CD14-positive monocyte (primary cell): ENCODE measurements around the gene BDH1. TPM values are rescaled to one million over a fixed set of nuclear protein-coding genes. Genes with fewer than 3 reads are reported as not detected.
A peak's percentile ranks its signal among the peaks of the same experiment; 100 is the strongest.

Experiments used
- DNase-seq, 3 donors: peaks; one replicate each; pipeline ENCODE4 v3.0.0-alpha.2; 2011 to 2022
- H2AFZ ChIP-seq: 2 replicates; pipeline ENCODE4 v1.6.0; 2012; ENCODE audit warnings: mild to moderate bottlenecking, low read depth, low read length, inconsistent platforms; ENCODE audit not compliant: insufficient read depth, poor library complexity, severe bottlenecking
- H3K27ac ChIP-seq, 2 donors: 1 replicate in 1 of 2; 2 replicates in 1 of 2; pipeline ENCODE4 v1.5.1; 2012 to 2013; ENCODE audit warnings: low read length in 2 of 2, control low read depth in 1 of 2, inconsistent platforms in 1 of 2, low read depth in 1 of 2, mild to moderate bottlenecking in 1 of 2
- H3K27me3 ChIP-seq, 2 donors: one replicate each; pipeline versions ENCODE4 v1.6.0 to v1.6.1; 2011 to 2013; ENCODE audit warnings: low read length in 2 of 2; ENCODE audit not compliant: control insufficient read depth in 2 of 2, insufficient read depth in 2 of 2
- H3K36me3 ChIP-seq, 2 donors: replicated peaks in 1 of 2; 1 replicate in 1 of 2; 2 replicates in 1 of 2; pipeline versions ENCODE4 v1.5.1 to v1.6.1; 2012 to 2013; ENCODE audit warnings: low read length in 2 of 2, control low read depth in 1 of 2, inconsistent platforms in 1 of 2, mild to moderate bottlenecking in 1 of 2; ENCODE audit not compliant: insufficient read depth in 2 of 2, control insufficient read depth in 1 of 2
- H3K4me1 ChIP-seq, 2 donors: 1 replicate in 1 of 2; 2 replicates in 1 of 2; pipeline versions ENCODE4 v1.5.1 to v1.6.1; 2012 to 2013; ENCODE audit warnings: low read length in 2 of 2, control low read depth in 1 of 2, inconsistent platforms in 1 of 2, mild to moderate bottlenecking in 1 of 2, moderate library complexity in 1 of 2; ENCODE audit not compliant: insufficient read depth in 2 of 2, control insufficient read depth in 1 of 2
- H3K4me2 ChIP-seq: replicated peaks from 2 replicates; pipeline ENCODE3; 2012; ENCODE audit warnings: low read length, moderate library complexity, mild to moderate bottlenecking; ENCODE audit not compliant: poor library complexity, severe bottlenecking; ENCODE audit errors: extremely low read depth
- H3K4me3 ChIP-seq, 3 experiments: fragments of 200-600 bp in 1 of 3; sonication (generic) in 1 of 3; replicated peaks in 1 of 3; 1 replicate in 2 of 3; 2 replicates in 1 of 3; pipeline ENCODE4 v1.5.1; 2011 to 2013; ENCODE audit warnings: low read length in 3 of 3, mild to moderate bottlenecking in 3 of 3, control low read depth in 2 of 3, low read depth in 2 of 3, inconsistent platforms in 1 of 3, moderate library complexity in 1 of 3
- H3K79me2 ChIP-seq: 2 replicates; pipeline ENCODE4 v1.6.0; 2012; ENCODE audit warnings: mild to moderate bottlenecking, control low read depth, inconsistent platforms, low read length, moderate library complexity; ENCODE audit not compliant: insufficient read depth
- H3K9ac ChIP-seq: 2 replicates; pipeline ENCODE4 v1.6.0; 2017; ENCODE audit warnings: low read length, mild to moderate bottlenecking; ENCODE audit not compliant: insufficient read depth, poor library complexity, severe bottlenecking
- H3K9me3 ChIP-seq, 2 donors: replicated peaks in 1 of 2; 1 replicate in 1 of 2; 2 replicates in 1 of 2; pipeline versions ENCODE4 v1.5.1 to v1.6.1; 2012 to 2013; ENCODE audit warnings: low read length in 2 of 2, control low read depth in 1 of 2; ENCODE audit not compliant: control insufficient read depth in 1 of 2, insufficient read depth in 1 of 2
- H4K20me1 ChIP-seq: 2 replicates; pipeline ENCODE4 v1.6.0; 2012; ENCODE audit warnings: mild to moderate bottlenecking, low read length, control low read depth, moderate library complexity; ENCODE audit not compliant: insufficient read depth
- H3K27ac Mint-ChIP-seq, 7 donors: one replicate each; pipeline ENCODE4 v1.8.0; 2020; ENCODE audit warnings: mild to moderate bottlenecking in 7 of 7, mixed read lengths in 7 of 7, moderate library complexity in 6 of 7, inconsistent platforms in 2 of 7
- H3K27me3 Mint-ChIP-seq, 3 donors: one replicate each; pipeline ENCODE4 v1.8.0; 2021 to 2022; ENCODE audit warnings: low read depth in 3 of 3, mild to moderate bottlenecking in 3 of 3, mixed read lengths in 3 of 3, moderate library complexity in 3 of 3, inconsistent platforms in 1 of 3
- H3K36me3 Mint-ChIP-seq, 2 donors: one replicate each; pipeline ENCODE4 v1.8.0; 2020; ENCODE audit warnings: mixed read lengths in 2 of 2, inconsistent platforms in 1 of 2, mild to moderate bottlenecking in 1 of 2
- H3K4me1 Mint-ChIP-seq: one replicate; pipeline ENCODE4 v1.8.0; 2020; ENCODE audit warnings: mild to moderate bottlenecking, mixed read lengths
- H3K4me3 Mint-ChIP-seq, 2 donors: one replicate each; pipeline ENCODE4 v1.8.0; 2020; ENCODE audit warnings: mild to moderate bottlenecking in 2 of 2, mixed read lengths in 2 of 2, moderate library complexity in 1 of 2
- H3K9me3 Mint-ChIP-seq, 7 donors: one replicate each; pipeline ENCODE4 v1.8.0; 2020 to 2022; ENCODE audit warnings: mixed read lengths in 7 of 7, mild to moderate bottlenecking in 6 of 7, moderate library complexity in 6 of 7, inconsistent platforms in 2 of 7
- WGBS: methylation state at CpG from one replicate; pipeline ENCODE4 v1.1.5; 2013; ENCODE audit warnings: missing lambda C conversion rate; ENCODE audit not compliant: insufficient coverage; 5-methylcytosine and 5-hydroxymethylcytosine counted together
- intact Hi-C, 2 donors: fragments of 100-400 bp; cut with micrococcal nuclease; formaldehyde crosslinking; loops; one replicate each; pipeline versions ENCODE4 v1.15.0 to v1.15.1; 2023
- polyA plus RNA-seq, 3 donors: library from polyadenylated mRNA; depleted of rRNA in 1 of 3; unstranded in 2 of 3; stranded (reverse) in 1 of 3; fragments of 300-500 nt in 2 of 3; fragments of >200 nt in 1 of 3; fragmentation: Illumina TruSeq in 2 of 3; gene quantifications; 1 replicate in 2 of 3; 2 replicates in 1 of 3; pipeline ENCODE4 v1.2.3, GENCODE V29; 2012 to 2021
- TF ChIP-seq, protein P1 (sequence below): fragments of 200-600 bp; IDR thresholded peaks from one replicate; pipeline ENCODE4 v1.8.0; 2022; ENCODE audit warnings: antibody characterized with exemption, mild to moderate bottlenecking

The BDH1 gene
- polyA plus RNA-seq, 3 donors = 2.8 to 5.3 (median 5.2) TPM

DNA sequence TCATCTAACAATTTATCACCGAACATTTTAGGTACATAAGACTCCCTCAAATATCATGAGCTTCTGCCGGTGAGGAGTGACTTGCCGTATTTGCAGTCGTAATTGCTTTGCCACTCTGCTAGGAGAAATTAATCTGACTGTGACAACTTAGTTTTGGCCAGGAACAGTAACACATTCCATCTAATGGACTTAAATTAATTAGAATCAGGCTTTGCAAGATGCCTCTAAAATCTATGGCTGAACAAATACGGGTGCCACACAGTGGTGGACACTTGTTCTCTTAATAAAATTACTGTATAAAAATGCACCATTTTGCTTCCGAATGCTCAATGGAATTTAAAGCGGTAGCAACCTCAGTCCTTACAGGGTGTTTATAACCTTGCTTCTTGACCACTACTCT lies 27.6 kb upstream of the BDH1 start:
- Mint-ChIP-seq H3K27ac (no peak overlapping the region), H3K27me3 (peaks cover 3 to 4% (median 3%) of the 10 kb centered on the region in 3 donors)

DNA sequence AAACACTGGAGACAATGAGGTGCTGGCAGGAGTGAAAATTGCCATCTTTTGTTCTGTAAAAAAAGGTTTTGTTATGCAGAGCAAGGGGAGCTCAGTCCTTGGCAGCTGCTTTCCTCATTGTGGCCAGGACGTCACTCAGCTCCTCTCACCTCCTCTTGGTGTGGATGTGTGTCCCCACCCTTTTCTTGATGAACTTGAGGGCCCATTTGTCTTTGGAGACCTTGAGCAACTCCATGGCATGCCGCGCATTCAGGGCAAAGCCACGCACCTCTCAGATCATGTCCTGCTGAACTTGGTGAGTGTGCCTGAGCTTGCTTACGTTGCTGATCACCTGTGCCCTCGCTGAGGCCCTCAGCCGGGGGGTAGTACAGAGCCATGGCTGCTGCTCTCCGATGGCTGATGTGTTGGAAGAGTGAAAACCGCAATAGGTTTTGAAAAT lies 24.5 kb upstream of the BDH1 start:
- TF ChIP-seq, protein P1, sequence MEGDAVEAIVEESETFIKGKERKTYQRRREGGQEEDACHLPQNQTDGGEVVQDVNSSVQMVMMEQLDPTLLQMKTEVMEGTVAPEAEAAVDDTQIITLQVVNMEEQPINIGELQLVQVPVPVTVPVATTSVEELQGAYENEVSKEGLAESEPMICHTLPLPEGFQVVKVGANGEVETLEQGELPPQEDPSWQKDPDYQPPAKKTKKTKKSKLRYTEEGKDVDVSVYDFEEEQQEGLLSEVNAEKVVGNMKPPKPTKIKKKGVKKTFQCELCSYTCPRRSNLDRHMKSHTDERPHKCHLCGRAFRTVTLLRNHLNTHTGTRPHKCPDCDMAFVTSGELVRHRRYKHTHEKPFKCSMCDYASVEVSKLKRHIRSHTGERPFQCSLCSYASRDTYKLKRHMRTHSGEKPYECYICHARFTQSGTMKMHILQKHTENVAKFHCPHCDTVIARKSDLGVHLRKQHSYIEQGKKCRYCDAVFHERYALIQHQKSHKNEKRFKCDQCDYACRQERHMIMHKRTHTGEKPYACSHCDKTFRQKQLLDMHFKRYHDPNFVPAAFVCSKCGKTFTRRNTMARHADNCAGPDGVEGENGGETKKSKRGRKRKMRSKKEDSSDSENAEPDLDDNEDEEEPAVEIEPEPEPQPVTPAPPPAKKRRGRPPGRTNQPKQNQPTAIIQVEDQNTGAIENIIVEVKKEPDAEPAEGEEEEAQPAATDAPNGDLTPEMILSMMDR = no peak
- Histone ChIP-seq H2AFZ (no peak overlapping the region), H3K9ac (no peak overlapping the region), H3K4me1 (no peaks in the 10 kb centered on the region), H3K79me2 (no peaks in the 10 kb centered on the region), H3K4me3 (no peak overlapping the region), H4K20me1 (no peaks in the 10 kb centered on the region), H3K27me3 (no peaks in the 10 kb centered on the region), H3K4me2 (no peak overlapping the region), H3K27ac (no peak overlapping the region), H3K36me3 (no peaks in the 10 kb centered on the region), H3K9me3 (no peaks in the 10 kb centered on the region)
- no peaks in the 10 kb centered on the region for H3K4me1 Mint-ChIP-seq
- no peak overlapping the region for H3K4me3 Mint-ChIP-seq
- no peaks in the 10 kb centered on the region for H3K36me3 Mint-ChIP-seq
- H3K27me3 Mint-ChIP-seq = peaks cover 2 to 8% (median 6%) of the 10 kb centered on the region in 3 donors
- intact Hi-C loops = no loop called here
- peaks cover 0 to 5% (median 1%) of the 10 kb centered on the region in 7 donors for H3K9me3 Mint-ChIP-seq
- WGBS = 78% methylated on average over 7 of the region's 9 CpGs
- no peak for DNase-seq
- peak overlapping the region in 1 of 7 donors; percentile 8 for H3K27ac Mint-ChIP-seq

More for the DNA sequence above, 27.6 kb upstream of the BDH1 start:
- no peaks in the 10 kb centered on the region for H4K20me1 ChIP-seq
- TF ChIP-seq, protein P1 = no peak
- no peaks in the 10 kb centered on the region for H3K9me3 ChIP-seq
- Mint-ChIP-seq H3K9me3 (peaks cover 0 to 5% (median 1%) of the 10 kb centered on the region in 7 donors), H3K4me1 (peaks cover 1% of the 10 kb centered on the region), H3K4me3 (no peak overlapping the region), H3K36me3 (no peaks in the 10 kb centered on the region)
- no peaks in the 10 kb centered on the region for H3K4me1 ChIP-seq
- no peak overlapping the region for H3K4me3 ChIP-seq
- H3K4me2 ChIP-seq = no peak overlapping the region
- intact Hi-C loops = no loop called here
- H3K9ac ChIP-seq = no peak overlapping the region
- no peak overlapping the region for H2AFZ ChIP-seq
- H3K27ac ChIP-seq = no peak overlapping the region
- no peaks in the 10 kb centered on the region for H3K27me3 ChIP-seq
- no peak for DNase-seq
- no peaks in the 10 kb centered on the region for H3K36me3 ChIP-seq
- no peaks in the 10 kb centered on the region for H3K79me2 ChIP-seq
- WGBS = 92% methylated on average over 2 of the region's 7 CpGs
